HG03571 (cell line): ENCODE data around the gene THADA.
A peak's percentile ranks its signal among the peaks of the same experiment; 100 is the strongest.
"Not testable (repeated sequence)": the region's sequence is repeated elsewhere in the genome, so short reads cannot be mapped to it uniquely, and the experiment has no call there.

Source experiments
- ATAC-seq: cut with Tn5 transposase; IDR thresholded peaks from one replicate; pipeline ENCODE4 v1.9.1; 2021; ENCODE audit not compliant: unreplicated experiment

Gene THADA

GRCh38 chr2:43309935-43310334 is 285.9 kb downstream of the THADA start:
- ATAC-seq: no peak

- ATAC-seq: no peak
Observed at GRCh38 chr2:43307973-43308372, 287.9 kb downstream of the THADA start.

GRCh38 chr2:43307046-43307445 is 288.8 kb downstream of the THADA start:
- no peak for ATAC-seq

GRCh38 chr2:43306197-43306596 is 289.6 kb downstream of the THADA start:
- ATAC-seq: no peak

- ATAC-seq: no peak
Observed at GRCh38 chr2:43305517-43305916, 290.3 kb downstream of the THADA start.

GRCh38 chr2:43305012-43305411 is 290.8 kb downstream of the THADA start:
- no peak for ATAC-seq

GRCh38 chr2:43303889-43304288 is 291.9 kb downstream of the THADA start:
- no peak for ATAC-seq

GRCh38 chr2:43302961-43303494 is 292.8 kb downstream of the THADA start:
- no peak for ATAC-seq

- ATAC-seq: no peak
Observed at GRCh38 chr2:43302182-43302960, 293.5 kb downstream of the THADA start.

GRCh38 chr2:43300781-43301583 is 294.9 kb downstream of the THADA start:
- ATAC-seq: no peak

GRCh38 chr2:43300222-43300621 is 295.6 kb downstream of the THADA start:
- ATAC-seq: no peak

- ATAC-seq: no peak
Observed at GRCh38 chr2:43298500-43298899, 297.3 kb downstream of the THADA start.

- not testable (repeated sequence) for ATAC-seq
Observed at GRCh38 chr2:43297740-43298139, 298.1 kb downstream of the THADA start.

GRCh38 chr2:43294973-43295603 is 300.8 kb downstream of the THADA start:
- no peak for ATAC-seq

- ATAC-seq: peak; percentile 96
Observed at GRCh38 chr2:43293744-43294695, 301.8 kb downstream of the THADA start.

- ATAC-seq: no peak
Observed at GRCh38 chr2:43292851-43293743, 302.7 kb downstream of the THADA start.

GRCh38 chr2:43292297-43292696 is 303.5 kb downstream of the THADA start:
- no peak for ATAC-seq

- no peak for ATAC-seq
Observed at GRCh38 chr2:43289331-43289730, 306.5 kb downstream of the THADA start.
